Testis (tissue), 3 donors: ENCODE results near the gene IL33. TPM values are rescaled to one million over a fixed set of nuclear protein-coding genes. Genes with fewer than 3 reads are reported as not detected.

Experiments used
- DNase-seq: peaks from one replicate; pipeline ENCODE4 v3.0.0-alpha.2; 2019
- H3K27ac ChIP-seq, 2 donors: fragments of 200-600 bp; sonication (generic); one replicate each; pipeline ENCODE4 v1.5.1; 2019
- H3K27me3 ChIP-seq: fragments of 200-600 bp; sonication (generic); one replicate; pipeline ENCODE4 v1.5.1; 2019
- H3K36me3 ChIP-seq: fragments of 200-600 bp; sonication (generic); one replicate; pipeline ENCODE4 v1.5.1; 2017; ENCODE audit warnings: low read depth; ENCODE audit errors: missing control alignments
- H3K4me1 ChIP-seq: fragments of 200-600 bp; sonication (generic); one replicate; pipeline ENCODE4 v1.5.1; 2019
- H3K4me3 ChIP-seq, 2 donors: fragments of 200-600 bp; sonication (generic); one replicate each; pipeline ENCODE4 v1.5.1; 2017 to 2019
- H3K9me3 ChIP-seq: fragments of 200-600 bp; sonication (generic); one replicate; pipeline ENCODE4 v1.5.1; 2017
- POLR2A ChIP-seq: fragments of 450-650 bp; IDR thresholded peaks from one replicate; pipeline ENCODE4 v1.6.1; 2017; ENCODE audit warnings: antibody characterized with exemption, mild to moderate bottlenecking, moderate library complexity
- WGBS, 2 donors: methylation state at CpG; one replicate each; pipeline ENCODE4 v1.1.5; 2018; 5-methylcytosine and 5-hydroxymethylcytosine counted together
- intact Hi-C: fragments of 100-400 bp; cut with DNase I; formaldehyde crosslinking; loops from one replicate; pipeline ENCODE4 v1.15.1; 2023; ENCODE audit warnings: low total_unique reads
- polyA plus RNA-seq: library from polyadenylated mRNA; stranded (reverse); fragments of 350-450 nt; fragmentation: Illumina TruSeq; extraction: RNeasy Lipid Tissue Mini Kit (QIAGEN cat#74804); gene quantifications from one replicate; pipeline ENCODE4 v1.2.3, GENCODE V29; 2014; ENCODE audit warnings: low read depth, low replicate concordance; ENCODE audit not compliant: insufficient read depth
- total RNA-seq, 2 donors: library from RNA; depleted of rRNA; stranded (reverse); fragments of >200 nt; gene quantifications; one replicate each; pipeline ENCODE4 v1.2.3, GENCODE V29; 2016
- TF ChIP-seq, protein P1 (sequence below), 3 experiments: fragments of 450-650 bp in 2 of 3; fragments of 200-600 bp in 1 of 3; sonication (generic) in 1 of 3; IDR thresholded peaks; one replicate each; pipeline ENCODE4 v1.5.1; 2016 to 2019; ENCODE audit warnings: antibody characterized with exemption in 3 of 3, mild to moderate bottlenecking in 2 of 3, moderate library complexity in 1 of 3

IL33 gene
- total and polyA plus RNA-seq, 3 donors from 2014 or later = 2.9 to 8.7 (median 3.6) TPM

DNA sequence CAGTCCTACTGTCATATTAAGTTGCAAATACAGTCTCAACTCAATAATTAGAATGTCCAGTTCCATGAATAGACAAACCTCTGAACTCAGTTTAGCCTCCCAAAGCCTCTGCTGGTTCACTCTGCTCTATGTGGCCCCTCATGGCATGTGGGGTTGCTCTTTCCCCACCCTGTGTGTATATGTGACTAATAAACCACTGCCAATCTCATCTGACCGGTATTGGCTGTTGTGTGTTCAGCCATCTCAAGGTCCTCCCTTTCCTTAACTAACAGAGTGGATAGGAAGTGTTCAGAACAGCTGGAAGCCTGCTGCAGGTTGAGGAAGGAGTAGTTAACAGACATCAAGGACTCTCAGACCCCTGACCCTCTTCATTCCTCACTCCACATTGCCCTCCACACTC is 55.3 kb downstream of the IL33 start:
- intact Hi-C loops = no loop called here
- no peak overlapping the region for H3K4me3 ChIP-seq
- WGBS, 2 donors = 69 to 93% methylated on average over 1 of the region's 1 CpG
- H3K27ac ChIP-seq = no peak overlapping the region
- H3K36me3 ChIP-seq = no peaks in the 10 kb centered on the region
- H3K27me3 ChIP-seq = no peaks in the 10 kb centered on the region
- peaks cover 7% of the 10 kb centered on the region for H3K4me1 ChIP-seq
- DNase-seq = no peak
- no peaks in the 10 kb centered on the region for H3K9me3 ChIP-seq
- TF ChIP-seq, protein P1, sequence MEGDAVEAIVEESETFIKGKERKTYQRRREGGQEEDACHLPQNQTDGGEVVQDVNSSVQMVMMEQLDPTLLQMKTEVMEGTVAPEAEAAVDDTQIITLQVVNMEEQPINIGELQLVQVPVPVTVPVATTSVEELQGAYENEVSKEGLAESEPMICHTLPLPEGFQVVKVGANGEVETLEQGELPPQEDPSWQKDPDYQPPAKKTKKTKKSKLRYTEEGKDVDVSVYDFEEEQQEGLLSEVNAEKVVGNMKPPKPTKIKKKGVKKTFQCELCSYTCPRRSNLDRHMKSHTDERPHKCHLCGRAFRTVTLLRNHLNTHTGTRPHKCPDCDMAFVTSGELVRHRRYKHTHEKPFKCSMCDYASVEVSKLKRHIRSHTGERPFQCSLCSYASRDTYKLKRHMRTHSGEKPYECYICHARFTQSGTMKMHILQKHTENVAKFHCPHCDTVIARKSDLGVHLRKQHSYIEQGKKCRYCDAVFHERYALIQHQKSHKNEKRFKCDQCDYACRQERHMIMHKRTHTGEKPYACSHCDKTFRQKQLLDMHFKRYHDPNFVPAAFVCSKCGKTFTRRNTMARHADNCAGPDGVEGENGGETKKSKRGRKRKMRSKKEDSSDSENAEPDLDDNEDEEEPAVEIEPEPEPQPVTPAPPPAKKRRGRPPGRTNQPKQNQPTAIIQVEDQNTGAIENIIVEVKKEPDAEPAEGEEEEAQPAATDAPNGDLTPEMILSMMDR (IDR thresholded peaks at IDR 0.05) = no peak
- no peak for TF ChIP-seq POLR2A

DNA sequence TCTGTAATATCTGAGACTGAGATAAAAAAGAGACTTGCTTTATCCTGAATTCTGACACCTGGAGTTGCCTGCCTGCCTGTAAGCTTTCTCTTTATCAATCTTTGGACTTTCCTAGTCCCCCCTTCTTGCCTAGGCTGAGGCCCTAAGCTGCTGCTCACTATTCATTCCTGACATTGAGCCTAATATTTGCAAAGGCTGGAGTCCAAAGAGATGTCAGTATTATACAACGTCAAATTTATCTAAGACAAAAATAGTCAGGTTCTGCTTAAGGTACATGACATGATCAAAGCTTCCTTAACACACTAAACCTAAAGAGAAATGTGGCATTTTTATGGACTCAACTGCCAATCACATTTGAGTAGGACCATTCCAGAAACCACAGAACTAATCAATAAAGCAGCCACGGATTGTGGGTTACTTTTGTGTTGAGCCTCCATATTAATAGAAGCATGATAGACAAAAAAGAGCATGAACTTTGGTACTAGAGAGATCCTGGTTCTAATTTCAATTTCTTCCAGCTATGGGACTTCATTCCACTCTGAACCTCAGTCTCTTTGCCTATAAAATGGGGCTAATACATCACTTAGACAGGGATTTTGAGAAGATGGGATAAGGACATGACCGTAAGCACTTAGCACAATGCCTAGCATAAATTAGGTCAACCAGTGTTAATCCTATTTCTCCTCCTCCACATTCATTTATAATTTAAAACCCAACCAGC is 56.1 kb downstream of the IL33 start:
- H3K27ac ChIP-seq = peak overlapping the region in 1 of 2 donors; percentile 29
- no peak for DNase-seq
- intact Hi-C loops = no loop called here
- H3K4me3 ChIP-seq = no peak overlapping the region
- H3K36me3 ChIP-seq = no peaks in the 10 kb centered on the region
- WGBS, 2 donors = 74 to 80% methylated on average over 3 of the region's 3 CpGs
- TF ChIP-seq, protein P1 (IDR thresholded peaks at IDR 0.05) = no peak
- TF ChIP-seq POLR2A = no peak
- H3K27me3 ChIP-seq = no peaks in the 10 kb centered on the region
- peaks cover 7% of the 10 kb centered on the region for H3K4me1 ChIP-seq
- no peaks in the 10 kb centered on the region for H3K9me3 ChIP-seq

DNA sequence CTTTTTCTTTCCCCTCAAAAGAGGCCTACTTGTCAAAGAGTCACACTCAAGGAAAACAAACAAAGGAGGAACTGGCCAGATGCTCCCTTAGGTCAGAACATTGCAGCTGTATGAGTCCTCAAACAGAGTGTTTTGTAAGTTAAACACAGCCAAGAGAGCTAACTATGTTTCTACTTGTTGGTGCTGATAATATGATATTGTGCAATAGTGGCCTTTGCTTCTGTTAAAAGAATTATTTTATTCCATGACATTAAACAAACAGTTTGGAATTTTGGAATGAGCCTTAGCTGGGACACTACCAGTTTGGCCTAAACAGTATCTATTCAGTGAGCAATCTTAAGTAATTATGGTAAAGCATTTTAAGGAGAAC is 56.6 kb downstream of the IL33 start:
- peak; percentile 41 for DNase-seq
- Histone ChIP-seq H3K9me3 (no peaks in the 10 kb centered on the region), H3K36me3 (no peaks in the 10 kb centered on the region), H3K27ac (no peak overlapping the region), H3K4me1 (peaks cover 7% of the 10 kb centered on the region), H3K27me3 (no peaks in the 10 kb centered on the region), H3K4me3 (no peak overlapping the region)
- TF ChIP-seq, protein P1 (IDR thresholded peaks at IDR 0.05) = no peak
- TF ChIP-seq POLR2A = no peak
- intact Hi-C loops = no loop called here

DNA sequence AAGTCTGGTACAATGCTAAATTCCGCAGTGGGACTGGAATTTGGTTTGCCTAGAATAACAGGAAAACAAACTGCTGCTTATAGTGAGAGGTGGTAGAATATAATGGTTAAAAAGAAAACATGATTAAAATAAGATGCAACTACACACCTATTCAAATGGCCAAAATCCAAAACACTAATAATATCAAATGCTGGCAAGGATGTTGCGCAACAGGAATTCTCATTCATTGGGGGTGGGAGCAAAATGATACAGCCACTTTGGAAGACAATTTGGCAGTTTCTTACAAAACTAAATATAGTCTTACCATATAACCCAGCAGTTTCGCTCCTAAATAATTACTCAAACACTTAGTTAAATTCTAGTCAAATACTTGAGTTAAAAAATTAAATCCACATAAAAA is 61.8 kb downstream of the IL33 start:
- no peak for DNase-seq
- H3K27ac ChIP-seq = no peak overlapping the region
- TF ChIP-seq, protein P1 (IDR thresholded peaks at IDR 0.05) = no peak
- no peak for TF ChIP-seq POLR2A
- no peaks in the 10 kb centered on the region for H3K4me1 ChIP-seq
- no peaks in the 10 kb centered on the region for H3K36me3 ChIP-seq
- H3K4me3 ChIP-seq = no peak overlapping the region
- no peaks in the 10 kb centered on the region for H3K9me3 ChIP-seq
- no peaks in the 10 kb centered on the region for H3K27me3 ChIP-seq
- WGBS, 2 donors = 64 to 80% methylated on average over 3 of the region's 3 CpGs
- intact Hi-C loops = no loop called here

DNA sequence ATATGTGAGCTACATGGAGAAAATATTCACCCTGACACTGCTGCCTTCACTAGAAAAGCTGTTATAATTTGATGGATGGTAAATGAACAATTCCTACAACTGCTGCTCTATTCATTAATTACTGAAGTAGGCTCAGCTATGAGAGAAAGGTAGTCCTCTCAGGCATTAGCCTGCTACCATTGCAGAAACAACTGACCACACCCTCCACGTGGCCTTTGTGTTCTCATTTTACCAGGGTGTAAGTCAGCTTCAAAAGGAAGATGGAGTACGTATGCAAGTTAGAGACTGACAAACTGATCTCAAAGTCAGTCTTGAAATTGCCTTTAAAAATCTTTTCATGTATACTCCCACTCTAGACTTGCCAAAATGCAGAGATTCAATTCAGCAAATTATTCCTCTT is 86.3 kb downstream of the IL33 start:
- no peak overlapping the region for H3K27ac ChIP-seq
- DNase-seq = no peak
- no peaks in the 10 kb centered on the region for H3K27me3 ChIP-seq
- H3K9me3 ChIP-seq = no peaks in the 10 kb centered on the region
- no peaks in the 10 kb centered on the region for H3K36me3 ChIP-seq
- TF ChIP-seq, protein P1 (IDR thresholded peaks at IDR 0.05) = no peak
- no peak for TF ChIP-seq POLR2A
- no peak overlapping the region for H3K4me3 ChIP-seq
- 17 to 44% methylated on average over 2 of the region's 2 CpGs for WGBS, 2 donors
- no peaks in the 10 kb centered on the region for H3K4me1 ChIP-seq
- intact Hi-C loops = loop anchor here (10.0 kb wide), 1 partner anchor 107 kb away; no protein-coding TSS in a partner anchor
